ENCODE measurements around the gene WWTR1.

DNA sequence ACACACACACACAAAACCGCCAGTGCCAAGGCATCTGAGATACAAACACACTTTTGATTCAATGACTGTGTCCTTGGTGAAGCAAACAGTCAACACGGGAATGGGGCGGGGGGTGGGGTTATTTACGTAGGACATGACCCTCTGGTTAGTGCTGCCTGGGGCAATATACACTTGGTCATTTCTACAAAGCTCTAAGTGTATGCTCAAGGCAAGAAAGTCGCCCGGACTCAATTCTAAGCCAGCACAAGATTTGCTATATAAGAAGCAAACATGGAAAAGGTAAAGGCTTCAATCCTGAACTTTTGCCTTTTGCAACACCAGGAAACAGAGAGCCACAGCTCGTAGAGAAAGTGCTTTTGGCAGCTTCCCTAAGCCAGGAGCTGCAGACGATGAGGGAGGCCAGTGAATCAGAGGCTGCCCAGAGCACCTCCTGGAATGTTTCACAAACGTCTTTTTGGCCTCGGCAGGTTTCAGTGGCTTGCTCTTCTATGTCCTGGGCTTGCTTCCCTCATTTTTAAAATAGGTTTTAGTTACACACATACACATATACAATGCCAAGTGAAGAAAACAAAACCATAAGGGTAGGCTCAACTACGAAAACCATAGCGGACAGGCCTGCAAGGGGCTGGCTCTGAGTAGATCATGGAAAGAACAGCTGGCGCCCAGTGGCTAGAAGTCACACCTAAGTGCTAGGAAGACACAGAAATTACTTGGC, 109.7 kb downstream of the WWTR1 start:
- TF ChIP-seq ZNF114 (CRISPR knock-in tag; IDR thresholded peaks at IDR 0.05) (no peak), EZH2 (IDR thresholded peaks at IDR 0.05; ENCODE audit: low read depth, unreplicated experiment) (no peak), EZH2phosphoT487 (IDR thresholded peaks at IDR 0.05; ENCODE audit: unreplicated experiment) (no peak)
- TF ChIP-seq, protein P1, sequence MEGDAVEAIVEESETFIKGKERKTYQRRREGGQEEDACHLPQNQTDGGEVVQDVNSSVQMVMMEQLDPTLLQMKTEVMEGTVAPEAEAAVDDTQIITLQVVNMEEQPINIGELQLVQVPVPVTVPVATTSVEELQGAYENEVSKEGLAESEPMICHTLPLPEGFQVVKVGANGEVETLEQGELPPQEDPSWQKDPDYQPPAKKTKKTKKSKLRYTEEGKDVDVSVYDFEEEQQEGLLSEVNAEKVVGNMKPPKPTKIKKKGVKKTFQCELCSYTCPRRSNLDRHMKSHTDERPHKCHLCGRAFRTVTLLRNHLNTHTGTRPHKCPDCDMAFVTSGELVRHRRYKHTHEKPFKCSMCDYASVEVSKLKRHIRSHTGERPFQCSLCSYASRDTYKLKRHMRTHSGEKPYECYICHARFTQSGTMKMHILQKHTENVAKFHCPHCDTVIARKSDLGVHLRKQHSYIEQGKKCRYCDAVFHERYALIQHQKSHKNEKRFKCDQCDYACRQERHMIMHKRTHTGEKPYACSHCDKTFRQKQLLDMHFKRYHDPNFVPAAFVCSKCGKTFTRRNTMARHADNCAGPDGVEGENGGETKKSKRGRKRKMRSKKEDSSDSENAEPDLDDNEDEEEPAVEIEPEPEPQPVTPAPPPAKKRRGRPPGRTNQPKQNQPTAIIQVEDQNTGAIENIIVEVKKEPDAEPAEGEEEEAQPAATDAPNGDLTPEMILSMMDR (conservative IDR thresholded peaks at IDR 0.05; ENCODE audit: low read depth in 2 of 2) = no peak

Measured in GM23338 (cell line).